ENCODE data around the gene HOMEZ. TPM values are rescaled to one million over a fixed set of nuclear protein-coding genes. Genes with fewer than 3 reads are reported as not detected.
"Not testable (repeated sequence)": the region's sequence is repeated elsewhere in the genome, so short reads cannot be mapped to it uniquely, and the experiment has no call there.

The HOMEZ gene
- total RNA-seq, 1 donor from 2014 or later: 21.7 TPM

DNA sequence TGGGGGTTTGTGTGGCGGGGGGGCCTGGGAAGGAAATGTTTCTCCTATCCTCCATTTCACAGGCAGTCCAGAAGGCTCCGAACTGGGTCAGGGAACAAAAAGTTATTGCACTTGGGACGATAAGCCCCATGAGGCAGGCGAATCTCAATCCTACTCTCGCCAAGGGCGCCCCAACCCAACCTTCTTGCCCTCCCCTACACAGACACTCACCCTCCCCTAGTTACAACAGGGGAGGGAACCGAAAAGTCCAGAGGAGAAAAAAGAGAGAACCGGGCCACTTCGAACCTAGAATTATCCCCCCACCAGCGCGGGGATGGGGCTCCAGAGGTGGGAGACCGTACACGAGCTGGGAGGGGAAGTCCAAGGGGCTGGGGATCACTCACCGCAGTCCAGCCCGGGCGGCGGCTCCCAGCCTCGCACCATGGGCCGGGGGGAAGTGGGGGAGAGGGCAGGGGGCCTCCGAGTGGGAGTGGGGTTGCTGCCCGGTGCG is 357 bp downstream of the HOMEZ start:
- no peaks in the 10 kb centered on the region for H3K27me3 Mint-ChIP-seq (ENCODE audit: unreplicated experiment)
- H3K4me1 Mint-ChIP-seq (ENCODE audit: unreplicated experiment): peaks cover 13% of the 10 kb centered on the region
- no peaks in the 10 kb centered on the region for H3K36me3 Mint-ChIP-seq (ENCODE audit: low read depth, unreplicated experiment)
- DNase-seq (ENCODE audit: low spot score): no peak
- TF ChIP-seq, protein P1, sequence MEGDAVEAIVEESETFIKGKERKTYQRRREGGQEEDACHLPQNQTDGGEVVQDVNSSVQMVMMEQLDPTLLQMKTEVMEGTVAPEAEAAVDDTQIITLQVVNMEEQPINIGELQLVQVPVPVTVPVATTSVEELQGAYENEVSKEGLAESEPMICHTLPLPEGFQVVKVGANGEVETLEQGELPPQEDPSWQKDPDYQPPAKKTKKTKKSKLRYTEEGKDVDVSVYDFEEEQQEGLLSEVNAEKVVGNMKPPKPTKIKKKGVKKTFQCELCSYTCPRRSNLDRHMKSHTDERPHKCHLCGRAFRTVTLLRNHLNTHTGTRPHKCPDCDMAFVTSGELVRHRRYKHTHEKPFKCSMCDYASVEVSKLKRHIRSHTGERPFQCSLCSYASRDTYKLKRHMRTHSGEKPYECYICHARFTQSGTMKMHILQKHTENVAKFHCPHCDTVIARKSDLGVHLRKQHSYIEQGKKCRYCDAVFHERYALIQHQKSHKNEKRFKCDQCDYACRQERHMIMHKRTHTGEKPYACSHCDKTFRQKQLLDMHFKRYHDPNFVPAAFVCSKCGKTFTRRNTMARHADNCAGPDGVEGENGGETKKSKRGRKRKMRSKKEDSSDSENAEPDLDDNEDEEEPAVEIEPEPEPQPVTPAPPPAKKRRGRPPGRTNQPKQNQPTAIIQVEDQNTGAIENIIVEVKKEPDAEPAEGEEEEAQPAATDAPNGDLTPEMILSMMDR (IDR thresholded peaks at IDR 0.05; ENCODE audit: unreplicated experiment): no peak
- no peaks in the 10 kb centered on the region for H3K9me3 Mint-ChIP-seq (ENCODE audit: unreplicated experiment)
- H3K4me3 Mint-ChIP-seq (ENCODE audit: unreplicated experiment): peak overlapping the region; percentile 96
- peak overlapping the region; percentile 30 for H3K27ac Mint-ChIP-seq (ENCODE audit: unreplicated experiment)

GRCh38 chr14:23284654-23285529 is 1.0 kb downstream of the HOMEZ start:
- no peak for DNase-seq (ENCODE audit: low spot score)
- Mint-ChIP-seq H3K27me3 (ENCODE audit: unreplicated experiment) (no peaks in the 10 kb centered on the region), H3K4me3 (ENCODE audit: unreplicated experiment) (peak overlapping the region; percentile 96), H3K27ac (ENCODE audit: unreplicated experiment) (peak overlapping the region; percentile 63), H3K4me1 (ENCODE audit: unreplicated experiment) (peaks cover 17% of the 10 kb centered on the region), H3K9me3 (ENCODE audit: unreplicated experiment) (no peaks in the 10 kb centered on the region), H3K36me3 (ENCODE audit: low read depth, unreplicated experiment) (no peaks in the 10 kb centered on the region)
- TF ChIP-seq, protein P1 (IDR thresholded peaks at IDR 0.05; ENCODE audit: unreplicated experiment): no peak

DNA sequence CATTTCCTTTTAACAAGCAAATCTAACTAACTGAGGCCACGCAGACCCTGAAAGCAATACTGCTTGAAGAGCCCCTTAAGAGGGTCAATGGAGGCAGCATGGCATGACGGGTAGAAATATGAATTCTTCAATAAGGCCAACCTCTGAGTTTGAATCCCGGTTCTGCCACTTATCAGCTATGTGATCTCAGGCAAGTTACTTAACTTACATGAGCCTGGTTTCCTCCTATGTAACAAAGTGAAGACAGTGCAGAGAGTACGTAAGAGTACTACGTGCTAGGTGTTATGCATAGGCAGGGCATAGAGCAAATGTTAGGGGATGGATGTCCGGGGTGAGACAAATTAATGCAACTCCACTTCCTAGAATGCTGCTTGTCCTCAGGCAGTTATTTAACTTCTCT is 4.7 kb downstream of the HOMEZ start:
- H3K4me3 Mint-ChIP-seq (ENCODE audit: unreplicated experiment): no peak overlapping the region
- H3K27me3 Mint-ChIP-seq (ENCODE audit: unreplicated experiment): no peaks in the 10 kb centered on the region
- TF ChIP-seq, protein P1 (IDR thresholded peaks at IDR 0.05; ENCODE audit: unreplicated experiment): no peak
- no peaks in the 10 kb centered on the region for H3K9me3 Mint-ChIP-seq (ENCODE audit: unreplicated experiment)
- peaks cover 17% of the 10 kb centered on the region for H3K4me1 Mint-ChIP-seq (ENCODE audit: unreplicated experiment)
- no peak for DNase-seq (ENCODE audit: low spot score)
- H3K27ac Mint-ChIP-seq (ENCODE audit: unreplicated experiment): no peak overlapping the region
- H3K36me3 Mint-ChIP-seq (ENCODE audit: low read depth, unreplicated experiment): peaks cover 4% of the 10 kb centered on the region

GRCh38 chr14:23277928-23278327 is 8.0 kb downstream of the HOMEZ start:
- H3K27me3 Mint-ChIP-seq (ENCODE audit: unreplicated experiment); DNase-seq (ENCODE audit: low spot score); H3K27ac Mint-ChIP-seq (ENCODE audit: unreplicated experiment); H3K4me1 Mint-ChIP-seq (ENCODE audit: unreplicated experiment); H3K9me3 Mint-ChIP-seq (ENCODE audit: unreplicated experiment); H3K4me3 Mint-ChIP-seq (ENCODE audit: unreplicated experiment): not testable (repeated sequence)
- H3K36me3 Mint-ChIP-seq (ENCODE audit: low read depth, unreplicated experiment): peaks cover 19% of the 10 kb centered on the region

- H3K27me3 Mint-ChIP-seq (ENCODE audit: unreplicated experiment): peaks cover 6% of the 10 kb centered on the region
- no peak overlapping the region for H3K27ac Mint-ChIP-seq (ENCODE audit: unreplicated experiment)
- no peak overlapping the region for H3K4me3 Mint-ChIP-seq (ENCODE audit: unreplicated experiment)
- no peaks in the 10 kb centered on the region for H3K9me3 Mint-ChIP-seq (ENCODE audit: unreplicated experiment)
- DNase-seq (ENCODE audit: low spot score): no peak
- peaks cover 19% of the 10 kb centered on the region for H3K36me3 Mint-ChIP-seq (ENCODE audit: low read depth, unreplicated experiment)
- H3K4me1 Mint-ChIP-seq (ENCODE audit: unreplicated experiment): peaks cover 8% of the 10 kb centered on the region
- TF ChIP-seq, protein P1 (IDR thresholded peaks at IDR 0.05; ENCODE audit: unreplicated experiment): no peak
Measured at GRCh38 chr14:23277189-23277588, 8.7 kb downstream of the HOMEZ start.

All from endothelial cell (in vitro differentiated cells).